Loucy (cell line): ENCODE results near the gene NKX6-2.
"Not testable (repeated sequence)": the region's sequence is repeated elsewhere in the genome, so short reads cannot be mapped to it uniquely, and the experiment has no call there.

Experiments
- H2AFZ ChIP-seq: fragments of 200-600 bp; sonication (generic); 2 replicates; pipeline ENCODE4 v1.6.0; 2016; ENCODE audit warnings: antibody characterized with exemption, mild to moderate bottlenecking, low read length, moderate library complexity
- H3F3A ChIP-seq: fragments of 200-600 bp; 2 replicates; pipeline ENCODE4 v1.6.0; 2016; ENCODE audit warnings: antibody characterized with exemption, low read depth, mild to moderate bottlenecking
- H3K27me3 ChIP-seq: fragments of 200-600 bp; sonication (generic); 2 replicates; pipeline ENCODE4 v1.6.1; 2014; ENCODE audit warnings: low read length, mild to moderate bottlenecking; ENCODE audit not compliant: insufficient read depth, poor library complexity, severe bottlenecking
- H3K36me3 ChIP-seq: fragments of 200-600 bp; sonication (generic); 2 replicates; pipeline ENCODE4 v1.6.1; 2016; ENCODE audit warnings: low read length; ENCODE audit not compliant: insufficient read depth
- H3K4me1 ChIP-seq: fragments of 200-600 bp; sonication (generic); 2 replicates; pipeline ENCODE4 v1.5.1; 2014; ENCODE audit warnings: low read length, mild to moderate bottlenecking; ENCODE audit not compliant: insufficient read depth, poor library complexity, severe bottlenecking
- H3K4me2 ChIP-seq: fragments of 200-600 bp; sonication (generic); 2 replicates; pipeline ENCODE4 v1.6.0; 2014; ENCODE audit warnings: antibody characterized with exemption, low read length, low read depth, mild to moderate bottlenecking; ENCODE audit not compliant: poor library complexity, severe bottlenecking
- H3K4me3 ChIP-seq: fragments of 200-600 bp; sonication (generic); 2 replicates; pipeline ENCODE4 v1.5.1; 2014; ENCODE audit warnings: low read length, mild to moderate bottlenecking, mixed read lengths; ENCODE audit not compliant: poor library complexity, severe bottlenecking
- H3K79me2 ChIP-seq: fragments of 200-600 bp; sonication (generic); 2 replicates; pipeline ENCODE4 v1.6.1; 2014; ENCODE audit warnings: low read length; ENCODE audit not compliant: insufficient read depth
- H3K9ac ChIP-seq: fragments of 200-600 bp; sonication (generic); 2 replicates; pipeline ENCODE4 v1.6.0; 2014; ENCODE audit warnings: mild to moderate bottlenecking, low read depth, low read length, moderate library complexity; ENCODE audit not compliant: poor library complexity, severe bottlenecking
- H3K9me2 ChIP-seq: fragments of 200-600 bp; sonication (generic); replicated peaks from 2 replicates; pipeline ENCODE4 v1.6.1; 2016; ENCODE audit warnings: low read depth, low read length, mixed read lengths
- H3K9me3 ChIP-seq: fragments of 200-600 bp; sonication (generic); 2 replicates; pipeline ENCODE4 v1.6.1; 2014; ENCODE audit warnings: mild to moderate bottlenecking, antibody characterized with exemption, low read length, low read depth; ENCODE audit not compliant: insufficient read depth
- H4K20me1 ChIP-seq: fragments of 200-600 bp; sonication (generic); 2 replicates; pipeline ENCODE4 v1.6.0; 2014; ENCODE audit warnings: antibody characterized with exemption, low read length, mild to moderate bottlenecking; ENCODE audit not compliant: insufficient read depth, poor library complexity, severe bottlenecking
- EZH2phosphoT487 ChIP-seq: fragments of 200-600 bp; IDR thresholded peaks from 2 replicates; pipeline ENCODE4 v1.6.1; 2018; ENCODE audit warnings: antibody characterized with exemption, mild to moderate bottlenecking, moderate library complexity, borderline replicate concordance
- TF ChIP-seq, protein P1 (sequence below): fragments of 200-600 bp; sonication (generic); conservative IDR thresholded peaks from 2 replicates; pipeline ENCODE4 v1.5.1; 2014; ENCODE audit warnings: mild to moderate bottlenecking, antibody characterized with exemption, low read length

NKX6-2 gene

DNA sequence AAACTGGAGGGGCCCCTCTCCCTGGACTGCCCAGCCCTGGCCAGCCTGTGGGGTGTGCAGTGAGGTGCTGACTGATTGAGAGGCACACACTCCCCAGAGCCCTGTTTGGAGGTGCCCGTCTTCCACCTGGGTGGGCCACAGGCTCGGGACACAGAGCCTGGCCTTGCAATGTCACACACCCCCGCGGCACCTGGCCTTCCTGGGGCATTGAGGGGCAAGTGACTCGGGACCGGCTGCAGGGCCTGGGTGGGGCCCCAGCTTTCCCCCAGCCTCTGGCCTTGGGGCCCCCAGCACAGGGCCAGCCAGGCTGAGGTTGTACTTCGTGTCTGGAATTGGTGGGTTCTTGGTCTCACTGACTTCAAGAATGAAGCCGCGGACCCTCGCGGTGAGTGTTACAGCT, 13.9 kb upstream of the NKX6-2 start:
- H4K20me1 ChIP-seq, result no peaks in the 10 kb centered on the region
- H3K4me3 ChIP-seq, result no peak overlapping the region
- no peak for TF ChIP-seq EZH2phosphoT487
- TF ChIP-seq, protein P1, sequence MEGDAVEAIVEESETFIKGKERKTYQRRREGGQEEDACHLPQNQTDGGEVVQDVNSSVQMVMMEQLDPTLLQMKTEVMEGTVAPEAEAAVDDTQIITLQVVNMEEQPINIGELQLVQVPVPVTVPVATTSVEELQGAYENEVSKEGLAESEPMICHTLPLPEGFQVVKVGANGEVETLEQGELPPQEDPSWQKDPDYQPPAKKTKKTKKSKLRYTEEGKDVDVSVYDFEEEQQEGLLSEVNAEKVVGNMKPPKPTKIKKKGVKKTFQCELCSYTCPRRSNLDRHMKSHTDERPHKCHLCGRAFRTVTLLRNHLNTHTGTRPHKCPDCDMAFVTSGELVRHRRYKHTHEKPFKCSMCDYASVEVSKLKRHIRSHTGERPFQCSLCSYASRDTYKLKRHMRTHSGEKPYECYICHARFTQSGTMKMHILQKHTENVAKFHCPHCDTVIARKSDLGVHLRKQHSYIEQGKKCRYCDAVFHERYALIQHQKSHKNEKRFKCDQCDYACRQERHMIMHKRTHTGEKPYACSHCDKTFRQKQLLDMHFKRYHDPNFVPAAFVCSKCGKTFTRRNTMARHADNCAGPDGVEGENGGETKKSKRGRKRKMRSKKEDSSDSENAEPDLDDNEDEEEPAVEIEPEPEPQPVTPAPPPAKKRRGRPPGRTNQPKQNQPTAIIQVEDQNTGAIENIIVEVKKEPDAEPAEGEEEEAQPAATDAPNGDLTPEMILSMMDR, result no peak
- H3K9ac ChIP-seq, result no peak overlapping the region
- no peak overlapping the region for H3K4me2 ChIP-seq
- H3K9me3 ChIP-seq, result peaks cover 3% of the 10 kb centered on the region; the same call in 1 of the 2 replicates
- H3K36me3 ChIP-seq, result no peaks in the 10 kb centered on the region
- no peaks in the 10 kb centered on the region for H3K4me1 ChIP-seq
- H3F3A ChIP-seq, result no peaks in the 10 kb centered on the region
- no peak overlapping the region for H2AFZ ChIP-seq
- no peaks in the 10 kb centered on the region for H3K79me2 ChIP-seq
- H3K9me2 ChIP-seq, result no peaks in the 10 kb centered on the region
- no peaks in the 10 kb centered on the region for H3K27me3 ChIP-seq

DNA sequence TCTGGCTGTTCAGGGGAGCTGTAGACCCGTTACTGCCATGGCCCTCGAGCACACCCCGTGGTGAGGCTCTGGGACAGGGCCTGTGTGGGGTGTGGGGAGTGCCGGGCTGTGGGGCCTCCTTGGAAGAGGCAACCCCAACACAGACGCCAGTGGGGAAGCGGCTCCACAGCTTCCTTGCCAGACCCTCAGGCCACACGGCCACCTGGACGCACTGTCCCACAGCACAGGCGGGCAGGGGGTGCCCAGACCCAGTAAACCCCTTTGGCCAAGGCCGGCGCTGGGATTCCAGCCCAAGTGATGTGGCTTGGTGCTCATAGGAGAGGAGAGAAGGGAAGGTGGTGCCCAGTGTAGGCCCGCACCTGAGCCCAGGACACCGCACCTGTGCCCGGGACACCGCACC, 12.9 kb upstream of the NKX6-2 start:
- no peaks in the 10 kb centered on the region for H3K27me3 ChIP-seq

DNA sequence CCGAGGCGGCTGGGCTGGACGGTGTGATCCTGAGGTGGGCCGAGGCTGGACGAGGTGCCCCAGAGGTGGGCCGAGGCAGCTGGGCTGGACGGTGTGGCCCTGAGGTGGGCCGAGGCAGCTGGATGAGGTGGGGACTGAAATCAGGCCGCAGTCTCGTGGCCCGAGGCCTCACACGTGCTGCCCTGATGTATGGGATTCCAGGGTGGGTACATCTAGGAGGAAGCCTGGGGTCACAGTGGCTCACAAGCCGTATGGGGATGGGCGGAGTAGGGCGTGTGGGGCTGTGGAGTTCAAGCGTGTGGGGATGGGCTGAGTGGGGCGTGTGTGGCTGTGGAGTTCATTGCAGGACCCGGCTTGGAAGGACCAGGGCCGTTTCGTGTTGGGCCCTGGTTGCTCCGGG, 12.5 kb upstream of the NKX6-2 start:
- Histone ChIP-seq H4K20me1 (no peaks in the 10 kb centered on the region), H3K79me2 (no peaks in the 10 kb centered on the region), H3K4me1 (no peaks in the 10 kb centered on the region), H3K27me3 (no peaks in the 10 kb centered on the region), H3K9me3 (no peaks in the 10 kb centered on the region), H3K4me2 (no peak overlapping the region), H2AFZ (no peak overlapping the region), H3K9ac (no peak overlapping the region), H3F3A (no peaks in the 10 kb centered on the region), H3K4me3 (no peak overlapping the region), H3K9me2 (no peaks in the 10 kb centered on the region), H3K36me3 (no peaks in the 10 kb centered on the region)
- TF ChIP-seq, protein P1, result no peak
- TF ChIP-seq EZH2phosphoT487, result no peak

More for the DNA sequence above, 12.9 kb upstream of the NKX6-2 start:
- H3K9me3 ChIP-seq, result no peaks in the 10 kb centered on the region
- H4K20me1 ChIP-seq, result no peaks in the 10 kb centered on the region
- TF ChIP-seq, protein P1, result no peak
- TF ChIP-seq EZH2phosphoT487, result no peak
- no peak overlapping the region for H3K4me2 ChIP-seq
- H3F3A ChIP-seq, result no peaks in the 10 kb centered on the region
- no peak overlapping the region for H2AFZ ChIP-seq
- H3K9me2 ChIP-seq, result no peaks in the 10 kb centered on the region
- no peak overlapping the region for H3K4me3 ChIP-seq
- no peaks in the 10 kb centered on the region for H3K79me2 ChIP-seq
- no peak overlapping the region for H3K9ac ChIP-seq
- H3K4me1 ChIP-seq, result no peaks in the 10 kb centered on the region
- H3K36me3 ChIP-seq, result no peaks in the 10 kb centered on the region

DNA sequence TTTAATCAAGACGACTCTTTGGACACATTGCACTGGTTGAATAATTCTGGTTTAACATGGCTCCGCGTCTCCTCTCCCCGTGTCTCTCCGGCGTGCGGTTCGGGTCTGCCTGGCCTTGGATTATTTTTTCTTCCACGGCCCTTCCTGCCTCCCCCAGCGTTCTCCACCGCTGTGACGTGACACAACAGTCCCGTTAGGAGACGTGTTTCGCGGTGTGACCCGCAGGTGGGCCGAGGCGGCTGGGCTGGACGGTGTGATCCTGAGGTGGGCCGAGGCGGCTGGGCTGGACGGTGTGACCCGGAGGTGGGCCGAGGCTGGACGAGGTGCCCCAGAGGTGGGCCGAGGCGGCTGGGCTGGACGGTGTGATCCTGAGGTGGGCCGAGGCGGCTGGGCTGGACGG, 12.0 kb upstream of the NKX6-2 start:
- H3K9me2 ChIP-seq, H3K4me2 ChIP-seq, H3K9ac ChIP-seq, H3K4me1 ChIP-seq, H4K20me1 ChIP-seq, H3K9me3 ChIP-seq, H3F3A ChIP-seq, H3K36me3 ChIP-seq, H3K79me2 ChIP-seq, H3K4me3 ChIP-seq, H2AFZ ChIP-seq, H3K27me3 ChIP-seq: not testable (repeated sequence)
